Measurements from ENCODE around the gene PTX3.

Gene PTX3

GRCh38 chr3:157453824-157454223 is 17.2 kb downstream of the PTX3 start:
- H3K27me3 ChIP-seq (ENCODE audit: control insufficient read depth, insufficient read depth, low read length) = no peaks in the 10 kb centered on the region
- no peak overlapping the region for H3K4me3 ChIP-seq (ENCODE audit: low read depth, low read length)
- H3K9me3 ChIP-seq (ENCODE audit: control insufficient read depth, insufficient read depth, low read depth, low read length) = no peaks in the 10 kb centered on the region
- no peaks in the 10 kb centered on the region for H3K4me1 ChIP-seq (ENCODE audit: control insufficient read depth, insufficient read depth, low read length)
- H3K36me3 ChIP-seq (ENCODE audit: control insufficient read depth, insufficient read depth, low read length) = no peaks in the 10 kb centered on the region
- no peak overlapping the region for H3K27ac ChIP-seq (ENCODE audit: low read depth, low read length)
- no peak overlapping the region for H3K9ac ChIP-seq (ENCODE audit: low read length)

- H3K36me3 ChIP-seq (ENCODE audit: control insufficient read depth, insufficient read depth, low read length) = no peaks in the 10 kb centered on the region
- no peaks in the 10 kb centered on the region for H3K4me1 ChIP-seq (ENCODE audit: control insufficient read depth, insufficient read depth, low read length)
- no peaks in the 10 kb centered on the region for H3K9me3 ChIP-seq (ENCODE audit: control insufficient read depth, insufficient read depth, low read depth, low read length)
- H3K27ac ChIP-seq (ENCODE audit: low read depth, low read length) = no peak overlapping the region
- no peaks in the 10 kb centered on the region for H3K27me3 ChIP-seq (ENCODE audit: control insufficient read depth, insufficient read depth, low read length)
- no peak overlapping the region for H3K9ac ChIP-seq (ENCODE audit: low read length)
- H3K4me3 ChIP-seq (ENCODE audit: low read depth, low read length) = no peak overlapping the region
These were observed 23.1 kb downstream of the PTX3 start for GRCh38 chr3:157459706-157460105.

- H3K27ac ChIP-seq (ENCODE audit: low read depth, low read length) = no peak overlapping the region
These were observed 23.6 kb downstream of the PTX3 start for GRCh38 chr3:157460253-157460652.

GRCh38 chr3:157463816-157464215 is 27.2 kb downstream of the PTX3 start:
- Histone ChIP-seq H3K27me3 (ENCODE audit: control insufficient read depth, insufficient read depth, low read length) (no peaks in the 10 kb centered on the region), H3K9me3 (ENCODE audit: control insufficient read depth, insufficient read depth, low read depth, low read length) (no peaks in the 10 kb centered on the region), H3K4me1 (ENCODE audit: control insufficient read depth, insufficient read depth, low read length) (no peaks in the 10 kb centered on the region), H3K36me3 (ENCODE audit: control insufficient read depth, insufficient read depth, low read length) (no peaks in the 10 kb centered on the region), H3K4me3 (ENCODE audit: low read depth, low read length) (no peak overlapping the region), H3K9ac (ENCODE audit: low read length) (no peak overlapping the region), H3K27ac (ENCODE audit: low read depth, low read length) (no peak overlapping the region)

More at GRCh38 chr3:157460253-157460652, 23.6 kb downstream of the PTX3 start:
- no peak overlapping the region for H3K9ac ChIP-seq (ENCODE audit: low read length)
- no peaks in the 10 kb centered on the region for H3K27me3 ChIP-seq (ENCODE audit: control insufficient read depth, insufficient read depth, low read length)
- H3K9me3 ChIP-seq (ENCODE audit: control insufficient read depth, insufficient read depth, low read depth, low read length) = no peaks in the 10 kb centered on the region
- no peaks in the 10 kb centered on the region for H3K4me1 ChIP-seq (ENCODE audit: control insufficient read depth, insufficient read depth, low read length)
- H3K36me3 ChIP-seq (ENCODE audit: control insufficient read depth, insufficient read depth, low read length) = no peaks in the 10 kb centered on the region
- H3K4me3 ChIP-seq (ENCODE audit: low read depth, low read length) = no peak overlapping the region

GRCh38 chr3:157464321-157464720 is 27.7 kb downstream of the PTX3 start:
- H3K4me3 ChIP-seq (ENCODE audit: low read depth, low read length) = no peak overlapping the region
- H3K4me1 ChIP-seq (ENCODE audit: control insufficient read depth, insufficient read depth, low read length) = no peaks in the 10 kb centered on the region
- H3K9me3 ChIP-seq (ENCODE audit: control insufficient read depth, insufficient read depth, low read depth, low read length) = no peaks in the 10 kb centered on the region
- H3K27me3 ChIP-seq (ENCODE audit: control insufficient read depth, insufficient read depth, low read length) = no peaks in the 10 kb centered on the region
- H3K27ac ChIP-seq (ENCODE audit: low read depth, low read length) = no peak overlapping the region
- no peak overlapping the region for H3K9ac ChIP-seq (ENCODE audit: low read length)
- no peaks in the 10 kb centered on the region for H3K36me3 ChIP-seq (ENCODE audit: control insufficient read depth, insufficient read depth, low read length)

GRCh38 chr3:157465741-157466140 is 29.1 kb downstream of the PTX3 start:
- no peak overlapping the region for H3K4me3 ChIP-seq (ENCODE audit: low read depth, low read length)
- H3K36me3 ChIP-seq (ENCODE audit: control insufficient read depth, insufficient read depth, low read length) = no peaks in the 10 kb centered on the region
- H3K4me1 ChIP-seq (ENCODE audit: control insufficient read depth, insufficient read depth, low read length) = no peaks in the 10 kb centered on the region
- H3K27ac ChIP-seq (ENCODE audit: low read depth, low read length) = no peak overlapping the region
- no peaks in the 10 kb centered on the region for H3K27me3 ChIP-seq (ENCODE audit: control insufficient read depth, insufficient read depth, low read length)
- no peak overlapping the region for H3K9ac ChIP-seq (ENCODE audit: low read length)
- H3K9me3 ChIP-seq (ENCODE audit: control insufficient read depth, insufficient read depth, low read depth, low read length) = no peaks in the 10 kb centered on the region

- Histone ChIP-seq H3K9me3 (ENCODE audit: control insufficient read depth, insufficient read depth, low read depth, low read length) (no peaks in the 10 kb centered on the region), H3K27ac (ENCODE audit: low read depth, low read length) (no peak overlapping the region), H3K36me3 (ENCODE audit: control insufficient read depth, insufficient read depth, low read length) (no peaks in the 10 kb centered on the region), H3K4me3 (ENCODE audit: low read depth, low read length) (no peak overlapping the region), H3K27me3 (ENCODE audit: control insufficient read depth, insufficient read depth, low read length) (no peaks in the 10 kb centered on the region), H3K9ac (ENCODE audit: low read length) (no peak overlapping the region), H3K4me1 (ENCODE audit: control insufficient read depth, insufficient read depth, low read length) (no peaks in the 10 kb centered on the region)
These were observed 30.6 kb downstream of the PTX3 start for GRCh38 chr3:157467200-157467599.

- no peaks in the 10 kb centered on the region for H3K27me3 ChIP-seq (ENCODE audit: control insufficient read depth, insufficient read depth, low read length)
- H3K9me3 ChIP-seq (ENCODE audit: control insufficient read depth, insufficient read depth, low read depth, low read length) = no peaks in the 10 kb centered on the region
- H3K4me1 ChIP-seq (ENCODE audit: control insufficient read depth, insufficient read depth, low read length) = no peaks in the 10 kb centered on the region
- H3K36me3 ChIP-seq (ENCODE audit: control insufficient read depth, insufficient read depth, low read length) = no peaks in the 10 kb centered on the region
- no peak overlapping the region for H3K9ac ChIP-seq (ENCODE audit: low read length)
- no peak overlapping the region for H3K27ac ChIP-seq (ENCODE audit: low read depth, low read length)
- H3K4me3 ChIP-seq (ENCODE audit: low read depth, low read length) = no peak overlapping the region
These were observed 33.1 kb downstream of the PTX3 start for GRCh38 chr3:157469561-157470294.

- no peaks in the 10 kb centered on the region for H3K27me3 ChIP-seq (ENCODE audit: control insufficient read depth, insufficient read depth, low read length)
- H3K9ac ChIP-seq (ENCODE audit: low read length) = no peak overlapping the region
- no peaks in the 10 kb centered on the region for H3K4me1 ChIP-seq (ENCODE audit: control insufficient read depth, insufficient read depth, low read length)
- no peak overlapping the region for H3K27ac ChIP-seq (ENCODE audit: low read depth, low read length)
- H3K4me3 ChIP-seq (ENCODE audit: low read depth, low read length) = no peak overlapping the region
- H3K36me3 ChIP-seq (ENCODE audit: control insufficient read depth, insufficient read depth, low read length) = no peaks in the 10 kb centered on the region
- no peaks in the 10 kb centered on the region for H3K9me3 ChIP-seq (ENCODE audit: control insufficient read depth, insufficient read depth, low read depth, low read length)
These were observed 34.4 kb downstream of the PTX3 start for GRCh38 chr3:157471064-157471463.

GRCh38 chr3:157472648-157473047 is 36.0 kb downstream of the PTX3 start:
- Histone ChIP-seq H3K4me3 (ENCODE audit: low read depth, low read length) (no peak overlapping the region), H3K36me3 (ENCODE audit: control insufficient read depth, insufficient read depth, low read length) (no peaks in the 10 kb centered on the region), H3K9me3 (ENCODE audit: control insufficient read depth, insufficient read depth, low read depth, low read length) (no peaks in the 10 kb centered on the region; the same call in 1 of the 2 replicates), H3K27me3 (ENCODE audit: control insufficient read depth, insufficient read depth, low read length) (no peaks in the 10 kb centered on the region), H3K27ac (ENCODE audit: low read depth, low read length) (no peak overlapping the region), H3K9ac (ENCODE audit: low read length) (no peak overlapping the region), H3K4me1 (ENCODE audit: control insufficient read depth, insufficient read depth, low read length) (no peaks in the 10 kb centered on the region)

GRCh38 chr3:157475921-157476414 is 39.3 kb downstream of the PTX3 start:
- Histone ChIP-seq H3K36me3 (ENCODE audit: control insufficient read depth, insufficient read depth, low read length) (no peaks in the 10 kb centered on the region), H3K9ac (ENCODE audit: low read length) (no peak overlapping the region), H3K4me1 (ENCODE audit: control insufficient read depth, insufficient read depth, low read length) (0 out of 2 replicates have a peak, but pooled peaks cover 2% of the 10 kb centered on the region), H3K9me3 (ENCODE audit: control insufficient read depth, insufficient read depth, low read depth, low read length) (no peaks in the 10 kb centered on the region; the same call in 1 of the 2 replicates), H3K4me3 (ENCODE audit: low read depth, low read length) (no peak overlapping the region), H3K27ac (ENCODE audit: low read depth, low read length) (no peak overlapping the region), H3K27me3 (ENCODE audit: control insufficient read depth, insufficient read depth, low read length) (no peaks in the 10 kb centered on the region)

Data from HUES6 (cell line).